Cardiac septum (tissue), 1 donor: ENCODE data around the gene FCRL3. TPM values are rescaled to one million over a fixed set of nuclear protein-coding genes. Genes with fewer than 3 reads are reported as not detected.
"Not testable (repeated sequence)": the region's sequence is repeated elsewhere in the genome, so short reads cannot be mapped to it uniquely, and the experiment has no call there.

Experiments
- DNase-seq: peaks from one replicate; pipeline ENCODE4 v3.0.0-alpha.2; 2020; ENCODE audit warnings: low spot score
- intact Hi-C: fragments of 100-400 bp; cut with DNase I; formaldehyde crosslinking; loops from one replicate; pipeline ENCODE4 v1.14.0; 2022
- long read RNA-seq: library from polyadenylated mRNA; unstranded; transcript quantifications from one replicate; pipeline ENCODE4 v2.0.0, GENCODE V29; 2021
- total RNA-seq: library from RNA; stranded (reverse); fragmentation: NEBNext Ultra II Directional; extraction: Animal tissue kit (Norgen Biotek cat#: 25700); gene quantifications from one replicate; pipeline ENCODE4 v1.2.1, GENCODE V29; 2021
- donor health status: DM: no; HTN: no; CAD: no.

FCRL3 gene, protein sequence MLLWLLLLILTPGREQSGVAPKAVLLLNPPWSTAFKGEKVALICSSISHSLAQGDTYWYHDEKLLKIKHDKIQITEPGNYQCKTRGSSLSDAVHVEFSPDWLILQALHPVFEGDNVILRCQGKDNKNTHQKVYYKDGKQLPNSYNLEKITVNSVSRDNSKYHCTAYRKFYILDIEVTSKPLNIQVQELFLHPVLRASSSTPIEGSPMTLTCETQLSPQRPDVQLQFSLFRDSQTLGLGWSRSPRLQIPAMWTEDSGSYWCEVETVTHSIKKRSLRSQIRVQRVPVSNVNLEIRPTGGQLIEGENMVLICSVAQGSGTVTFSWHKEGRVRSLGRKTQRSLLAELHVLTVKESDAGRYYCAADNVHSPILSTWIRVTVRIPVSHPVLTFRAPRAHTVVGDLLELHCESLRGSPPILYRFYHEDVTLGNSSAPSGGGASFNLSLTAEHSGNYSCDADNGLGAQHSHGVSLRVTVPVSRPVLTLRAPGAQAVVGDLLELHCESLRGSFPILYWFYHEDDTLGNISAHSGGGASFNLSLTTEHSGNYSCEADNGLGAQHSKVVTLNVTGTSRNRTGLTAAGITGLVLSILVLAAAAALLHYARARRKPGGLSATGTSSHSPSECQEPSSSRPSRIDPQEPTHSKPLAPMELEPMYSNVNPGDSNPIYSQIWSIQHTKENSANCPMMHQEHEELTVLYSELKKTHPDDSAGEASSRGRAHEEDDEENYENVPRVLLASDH
- total RNA-seq = 0.22 TPM
- long read RNA-seq = 0 reads

DNA sequence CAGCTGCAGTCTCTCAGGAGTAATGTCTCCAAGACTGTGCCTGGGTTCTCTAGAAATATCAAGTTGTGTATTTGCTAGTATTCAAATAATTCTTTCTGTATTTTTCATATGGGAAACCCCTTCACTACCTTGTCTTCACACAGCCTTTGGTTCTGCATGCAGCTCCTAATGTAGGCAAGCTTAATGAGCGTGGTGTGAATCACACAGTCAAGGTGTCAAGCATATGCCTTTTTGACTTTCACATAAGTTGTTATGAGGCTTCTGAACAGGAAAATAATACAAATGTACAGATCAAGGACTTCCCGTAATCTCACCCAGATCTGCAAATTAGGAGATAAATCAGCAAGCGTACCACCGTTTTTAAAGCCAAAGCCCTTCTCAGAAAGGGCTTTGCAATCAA lies at the start of gene FCRL3:
FCRL3 (minus strand) TSS at position 38 of the 400 bp plus-strand sequence. CDS start 280 bp downstream, outside the sequence.
- intact Hi-C loops = no loop called here
- DNase-seq = no peak

DNA sequence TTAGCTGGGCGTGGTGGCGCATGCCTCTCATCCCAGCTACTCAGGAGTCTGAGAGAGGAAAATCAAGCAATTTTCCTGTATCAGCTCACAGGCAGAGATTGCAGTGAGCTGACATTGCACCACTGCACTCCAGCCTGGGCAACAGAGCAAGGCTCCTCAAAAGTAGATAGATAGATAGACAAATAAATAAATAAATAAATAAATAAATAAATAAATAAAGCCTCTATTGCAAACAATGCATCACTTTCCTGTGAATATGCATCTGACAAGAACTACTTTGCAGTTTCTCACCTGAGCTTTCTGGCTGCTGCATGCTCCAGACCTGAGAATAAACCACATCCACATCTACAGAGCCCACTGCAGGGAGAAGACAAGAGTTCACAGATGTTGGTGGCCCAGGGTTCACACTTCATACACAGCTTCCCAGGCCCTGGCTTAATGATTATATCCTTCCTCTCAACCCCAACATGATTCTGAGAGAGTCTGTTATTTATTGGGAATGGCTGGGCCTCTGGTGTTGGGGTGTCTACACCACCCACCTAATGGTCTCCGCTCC lies 47.8 kb upstream of the FCRL3 start:
- no peak for DNase-seq
- intact Hi-C loops = no loop called here

DNA sequence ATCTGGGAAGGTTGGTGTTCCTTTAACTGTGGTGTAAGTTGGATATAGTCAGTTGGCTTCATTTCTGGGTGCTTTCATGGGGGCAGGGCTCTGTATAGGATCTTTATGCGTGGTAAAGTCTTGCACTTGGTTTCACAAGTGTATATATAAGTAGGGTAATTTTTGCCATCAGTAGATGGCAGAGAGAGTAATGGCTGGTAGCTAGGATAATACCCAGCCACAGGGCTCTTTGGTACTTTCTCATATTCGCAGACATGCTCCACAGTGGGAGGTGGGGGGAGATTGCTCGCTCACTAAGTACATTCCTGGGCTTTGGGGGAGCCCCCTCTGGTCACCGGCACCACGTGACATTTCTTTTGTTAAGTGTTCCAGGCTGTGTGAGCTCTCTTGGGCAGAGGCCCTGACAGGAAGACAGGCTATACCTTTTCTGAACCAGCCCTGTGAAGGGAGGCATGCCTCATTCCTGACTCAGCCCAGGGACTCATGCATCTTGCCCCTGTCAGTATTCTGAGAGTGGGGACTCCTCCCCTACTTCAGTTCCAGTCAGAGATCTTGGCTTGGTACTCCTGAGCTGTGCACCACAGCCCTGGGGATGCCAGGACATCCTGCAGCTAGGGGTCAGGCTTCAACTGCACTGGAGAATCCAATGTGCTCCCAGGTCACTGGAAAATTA lies 38.8 kb upstream of the FCRL3 start:
- DNase-seq = no peak
- intact Hi-C loops = no loop called here

- DNase-seq = not testable (repeated sequence)
Observed at GRCh38 chr1:157735991-157736390, 35.4 kb upstream of the FCRL3 start.

DNA sequence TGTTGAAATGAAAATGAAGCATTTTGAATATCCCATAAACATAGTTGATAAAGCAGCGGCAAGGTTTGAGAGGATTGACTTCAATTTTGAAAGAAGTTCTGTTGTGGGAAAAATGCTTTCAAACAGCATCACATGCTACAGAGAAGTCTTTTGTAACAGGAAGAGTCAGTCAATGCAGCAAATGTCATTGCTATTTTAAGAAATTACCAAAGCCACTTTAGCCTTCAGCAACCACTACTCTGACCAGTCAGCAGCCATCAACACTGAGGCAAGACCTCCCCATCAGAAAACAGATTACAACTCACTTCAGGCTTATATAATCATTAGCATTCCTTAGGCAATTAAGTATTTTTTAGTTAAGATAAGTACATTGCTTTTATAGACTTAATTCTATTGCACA lies 33.8 kb upstream of the FCRL3 start:
- DNase-seq = no peak
- intact Hi-C loops = no loop called here

More at GRCh38 chr1:157735991-157736390, 35.4 kb upstream of the FCRL3 start:
- intact Hi-C loops = not testable (repeated sequence)

- intact Hi-C loops = no loop called here
- DNase-seq = no peak
Observed at GRCh38 chr1:157732755-157733154, 32.2 kb upstream of the FCRL3 start.

- intact Hi-C loops = no loop called here
- no peak for DNase-seq
Observed at GRCh38 chr1:157725221-157725577, 24.6 kb upstream of the FCRL3 start.

DNA sequence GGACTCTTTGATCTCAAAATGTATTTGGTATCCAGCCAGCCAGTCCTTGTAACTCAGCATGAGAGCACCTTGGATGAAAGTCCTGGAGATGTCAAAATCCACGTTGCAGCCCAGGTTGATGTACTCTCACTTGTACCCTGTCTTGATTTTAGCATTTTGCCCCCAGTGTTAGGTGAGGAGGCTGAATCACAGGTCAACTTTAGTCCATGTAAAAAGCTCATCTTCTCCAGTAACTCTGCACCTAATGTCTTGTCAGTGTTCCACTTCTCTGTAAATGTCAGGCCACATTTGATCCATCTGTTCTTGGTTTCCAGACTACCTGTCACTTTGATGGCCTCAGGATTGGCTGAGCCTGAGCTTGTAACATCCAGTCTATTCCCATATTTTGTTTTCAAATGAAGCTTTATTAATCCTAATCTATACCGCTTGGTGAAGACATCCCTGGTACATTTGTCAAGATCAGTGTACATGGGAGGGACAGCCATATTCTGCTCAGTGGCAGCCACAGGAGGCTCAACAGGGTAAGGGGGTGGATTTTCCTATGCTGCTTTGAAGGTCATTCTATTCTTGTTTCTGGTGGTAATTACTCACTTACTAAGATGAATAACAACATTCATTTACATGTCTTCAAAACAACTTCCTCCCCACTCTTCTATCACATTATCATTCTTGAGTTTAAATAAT lies 24.1 kb upstream of the FCRL3 start:
- no peak for DNase-seq
- intact Hi-C loops = no loop called here

DNA sequence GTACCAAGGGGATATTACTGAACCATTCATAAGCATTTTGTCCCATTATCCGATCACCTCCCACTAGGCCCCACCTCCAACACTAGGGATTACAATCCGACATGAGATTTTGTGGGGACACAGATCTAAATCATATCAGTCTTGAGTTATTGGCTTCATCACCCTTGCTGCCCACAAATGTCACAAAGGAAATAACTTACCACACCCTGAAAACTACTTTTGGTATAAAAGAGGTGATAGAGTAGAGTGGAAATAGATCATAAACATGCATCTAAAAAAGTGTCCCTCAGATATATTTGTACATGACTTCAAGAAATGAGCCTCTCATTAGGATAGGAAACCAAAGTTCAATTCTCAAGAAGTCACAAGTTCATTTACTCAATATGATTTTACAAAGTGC lies 22.6 kb upstream of the FCRL3 start:
- DNase-seq = no peak
- intact Hi-C loops = no loop called here

- DNase-seq = no peak
- intact Hi-C loops = no loop called here
Observed at GRCh38 chr1:157721985-157722384, 21.4 kb upstream of the FCRL3 start.

DNA sequence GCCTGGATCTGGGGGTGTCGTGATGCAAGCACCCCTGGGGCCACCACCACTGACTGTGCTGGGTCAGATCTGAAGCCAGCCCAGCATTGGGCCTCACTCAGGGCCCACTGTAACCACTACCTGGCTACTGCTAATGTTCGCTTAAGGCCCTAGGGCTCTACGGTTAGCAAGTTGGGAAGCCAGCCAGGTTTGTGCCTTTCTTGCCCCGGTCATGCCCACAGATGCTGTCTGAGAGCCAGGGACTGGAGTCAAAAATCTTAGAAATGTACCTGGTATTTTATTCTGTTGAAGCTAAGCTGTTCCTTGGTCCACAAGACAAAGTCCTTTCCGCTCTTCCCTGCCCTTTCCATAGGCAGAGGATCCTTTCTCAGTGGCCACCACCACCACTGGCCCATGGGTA lies 15.2 kb upstream of the FCRL3 start:
- intact Hi-C loops = no loop called here
- DNase-seq = no peak

DNA sequence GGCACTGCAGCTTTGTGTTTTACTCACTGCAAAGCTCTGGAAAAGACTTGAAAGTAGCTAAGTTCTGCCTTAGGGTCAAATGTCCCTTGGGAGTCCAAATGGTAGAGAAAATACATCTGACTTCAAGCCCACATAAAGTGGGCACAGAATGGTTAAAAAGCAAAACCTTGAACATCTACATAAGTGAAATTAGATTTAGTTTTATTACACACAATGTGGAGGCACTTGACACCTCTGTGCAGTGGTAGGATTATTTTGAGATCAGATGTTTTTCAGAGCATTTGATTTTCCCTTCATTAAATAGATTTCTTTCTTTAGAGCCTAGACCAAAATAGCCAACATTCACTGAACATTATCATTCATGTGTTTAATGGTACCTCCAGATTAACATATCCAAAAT lies 11.2 kb upstream of the FCRL3 start:
- DNase-seq = no peak
- intact Hi-C loops = no loop called here

DNA sequence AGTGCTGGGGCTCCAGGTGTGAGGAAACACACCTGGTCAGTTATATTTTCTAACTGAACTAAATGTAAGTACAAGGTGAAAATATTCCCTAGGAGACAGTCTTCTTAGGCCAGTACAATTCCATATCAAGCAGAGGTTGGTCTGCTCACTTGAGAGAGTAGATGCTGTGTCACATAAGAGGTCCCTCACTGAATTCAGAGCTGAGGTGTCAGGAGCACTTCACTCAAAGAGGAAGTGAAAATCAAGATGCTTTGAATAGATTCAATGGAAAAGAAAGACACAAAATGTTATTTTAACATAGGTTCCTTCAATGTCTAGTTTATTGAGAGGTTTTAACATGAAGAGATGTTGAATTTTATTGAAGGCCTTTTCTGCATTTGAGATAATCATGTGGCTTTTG lies 4.3 kb upstream of the FCRL3 start:
- intact Hi-C loops = no loop called here
- DNase-seq = no peak

DNA sequence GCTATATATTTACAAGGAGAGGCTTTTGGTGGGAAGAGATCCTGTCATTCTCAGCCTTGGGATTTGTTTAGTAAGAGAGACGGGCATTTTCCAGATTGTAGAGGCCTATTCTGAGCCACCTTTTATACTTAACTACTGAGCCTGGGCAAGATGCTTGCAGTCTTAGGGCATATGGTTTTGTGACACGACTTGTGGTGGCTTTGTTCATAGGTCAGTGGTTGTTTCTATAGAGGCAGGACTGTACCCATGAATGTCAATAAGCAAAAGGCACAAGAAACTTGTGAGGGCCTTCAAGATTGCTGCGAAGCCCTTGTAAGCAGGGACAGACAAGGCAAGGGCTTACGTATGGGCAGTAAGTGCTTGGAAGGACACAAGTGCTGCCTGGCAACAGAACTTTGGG lies 3.4 kb upstream of the FCRL3 start:
- DNase-seq = no peak
- intact Hi-C loops = no loop called here

GRCh38 chr1:157702308-157702825 lies 1.8 kb upstream of the FCRL3 start:
- intact Hi-C loops = no loop called here
- DNase-seq = no peak

GRCh38 chr1:157700305-157700704 lies 264 bp downstream of the FCRL3 start:
- intact Hi-C loops = no loop called here
- DNase-seq = no peak

GRCh38 chr1:157697781-157698569 lies 2.6 kb downstream of the FCRL3 start:
- no peak for DNase-seq
- intact Hi-C loops = no loop called here

- DNase-seq = no peak
- intact Hi-C loops = no loop called here
Observed at GRCh38 chr1:157696966-157697628, 3.5 kb downstream of the FCRL3 start.
